GM12801 (cell line): Measurements from ENCODE around the gene ERC2.

ENCODE experiments used
- CTCF ChIP-seq: IDR thresholded peaks from one replicate; pipeline ENCODE4 v1.5.1; 2011; ENCODE audit warnings: control low read depth; ENCODE audit not compliant: insufficient read length; ENCODE audit errors: extremely low read depth

The ERC2 gene

DNA sequence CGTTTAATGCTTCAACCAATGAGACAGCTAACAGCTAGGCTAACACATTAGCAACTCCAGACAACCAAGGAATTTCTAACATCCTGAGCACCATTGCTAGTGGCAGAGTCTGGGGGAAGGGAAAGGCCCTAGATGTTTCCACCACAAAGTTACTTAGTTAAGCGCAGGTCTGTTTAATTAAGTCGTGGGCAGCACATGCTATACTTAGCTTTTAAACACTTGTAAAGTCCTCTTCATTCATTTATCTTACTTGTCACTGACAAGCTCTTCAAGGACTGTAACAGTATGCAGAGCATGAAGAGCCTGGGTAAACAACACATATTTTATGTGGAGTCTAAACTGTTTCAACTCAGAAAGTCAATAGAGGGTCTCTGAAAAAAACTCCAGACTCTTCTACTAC is 760.0 kb downstream of the ERC2 start:
- TF ChIP-seq CTCF = no peak

GRCh38 chr3:55704521-55704920 is 763.7 kb downstream of the ERC2 start:
- TF ChIP-seq CTCF = no peak

DNA sequence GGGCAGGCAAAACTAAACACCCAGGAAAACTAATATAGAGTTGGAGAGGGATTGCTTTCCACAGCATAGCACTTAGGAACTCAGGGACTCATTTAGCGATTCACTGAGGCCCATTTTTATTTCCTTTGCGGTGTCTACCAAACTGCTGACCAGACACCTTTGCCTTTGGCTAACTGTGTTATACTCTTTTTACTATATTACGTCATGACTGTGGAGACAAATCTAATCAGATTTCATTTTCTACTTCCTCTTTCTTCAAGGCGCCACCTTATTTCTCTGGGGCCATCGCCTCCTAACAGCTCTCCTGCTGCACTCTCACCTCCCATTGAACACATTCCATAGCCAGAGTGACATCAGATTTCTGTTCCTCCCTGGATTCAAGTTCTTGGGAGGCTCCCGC is 765.4 kb downstream of the ERC2 start:
- no peak for TF ChIP-seq CTCF

DNA sequence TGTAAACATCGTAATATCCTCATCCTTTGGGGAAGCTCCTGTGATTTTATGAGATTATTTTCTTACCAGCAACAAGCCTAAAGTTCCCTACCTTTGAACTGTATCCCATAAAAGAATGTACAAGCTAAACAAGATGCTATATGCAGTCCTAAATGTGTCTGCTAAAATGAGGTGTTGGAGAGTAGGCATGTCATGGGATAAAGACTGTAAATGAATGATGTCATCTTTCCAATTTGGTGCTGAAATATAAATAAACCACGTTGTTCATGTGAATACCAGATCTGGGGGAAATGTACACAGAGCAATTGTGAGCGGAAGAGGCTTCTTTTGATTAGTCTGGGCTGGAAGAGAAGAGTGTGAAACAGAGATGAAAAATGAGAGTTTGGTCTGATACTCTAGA is 766.3 kb downstream of the ERC2 start:
- no peak for TF ChIP-seq CTCF

DNA sequence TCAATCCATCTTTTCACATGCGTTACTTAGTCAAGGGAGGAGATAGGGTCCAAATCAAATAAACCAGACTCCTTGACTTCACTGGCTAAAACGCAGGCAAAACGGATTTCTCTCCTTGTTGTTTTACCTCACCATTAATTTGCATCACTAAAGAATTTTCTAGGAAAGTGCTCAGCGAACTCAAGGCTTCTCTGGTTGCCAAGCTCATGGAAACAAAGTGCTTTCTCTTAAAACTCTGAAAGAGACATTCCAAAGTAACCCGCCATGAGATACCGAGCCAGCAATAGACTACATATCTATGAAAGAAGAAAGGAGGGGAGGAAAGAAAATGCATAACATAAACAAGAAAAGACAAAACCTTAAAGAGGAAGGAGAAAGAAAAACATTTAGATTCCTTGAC is 769.4 kb downstream of the ERC2 start:
- no peak for TF ChIP-seq CTCF

GRCh38 chr3:55697177-55697865 is 770.9 kb downstream of the ERC2 start:
- TF ChIP-seq CTCF = no peak

DNA sequence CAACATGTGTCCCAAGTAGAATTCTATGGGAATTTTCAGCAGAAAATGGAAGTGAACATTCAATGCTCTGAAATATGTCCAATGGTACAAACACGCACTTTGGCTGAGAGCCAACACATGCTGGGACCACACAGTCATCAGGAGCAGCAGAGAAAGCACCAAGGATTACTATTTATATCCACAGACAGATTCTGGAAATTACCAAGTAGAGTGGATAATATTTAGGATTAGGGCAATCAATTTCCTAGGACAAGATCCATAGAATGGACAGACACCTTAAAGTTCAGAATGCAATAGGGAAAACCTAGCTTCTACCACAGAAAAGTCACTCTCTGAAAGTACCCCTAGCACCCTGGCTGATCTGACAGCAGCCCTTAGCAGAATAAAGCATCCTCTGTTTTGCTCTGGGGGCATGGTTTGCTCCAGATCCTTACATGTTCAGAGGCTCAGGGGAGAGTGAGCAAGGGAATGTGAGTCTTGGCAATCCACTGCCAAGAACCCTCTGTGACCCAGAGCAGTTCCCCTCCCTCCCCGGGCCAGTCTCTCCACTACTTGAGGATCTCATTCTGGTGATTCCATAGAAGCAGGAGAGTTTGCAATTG is 775.2 kb downstream of the ERC2 start:
- no peak for TF ChIP-seq CTCF
